Thyroid gland (tissue), 4 donors: ENCODE measurements around the gene FAM171A1.
"Not testable (repeated sequence)": the region's sequence is repeated elsewhere in the genome, so short reads cannot be mapped to it uniquely, and the experiment has no call there.

Source experiments
- POLR2A ChIP-seq, 2 donors: fragments of 450-650 bp; IDR thresholded peaks; one replicate each; pipeline ENCODE4 v1.6.1; 2017; ENCODE audit warnings: antibody characterized with exemption in 2 of 2, mild to moderate bottlenecking in 2 of 2, moderate library complexity in 1 of 2
- TF ChIP-seq, protein P1 (sequence below), 6 experiments: fragments of 200-600 bp in 3 of 6; fragments of 450-650 bp in 3 of 6; sonication (generic) in 3 of 6; IDR thresholded peaks; one replicate each; pipeline ENCODE4 v1.5.1; 2016 to 2019; ENCODE audit warnings: antibody characterized with exemption in 6 of 6, mild to moderate bottlenecking in 2 of 6, inconsistent platforms in 1 of 6, moderate library complexity in 1 of 6

DNA sequence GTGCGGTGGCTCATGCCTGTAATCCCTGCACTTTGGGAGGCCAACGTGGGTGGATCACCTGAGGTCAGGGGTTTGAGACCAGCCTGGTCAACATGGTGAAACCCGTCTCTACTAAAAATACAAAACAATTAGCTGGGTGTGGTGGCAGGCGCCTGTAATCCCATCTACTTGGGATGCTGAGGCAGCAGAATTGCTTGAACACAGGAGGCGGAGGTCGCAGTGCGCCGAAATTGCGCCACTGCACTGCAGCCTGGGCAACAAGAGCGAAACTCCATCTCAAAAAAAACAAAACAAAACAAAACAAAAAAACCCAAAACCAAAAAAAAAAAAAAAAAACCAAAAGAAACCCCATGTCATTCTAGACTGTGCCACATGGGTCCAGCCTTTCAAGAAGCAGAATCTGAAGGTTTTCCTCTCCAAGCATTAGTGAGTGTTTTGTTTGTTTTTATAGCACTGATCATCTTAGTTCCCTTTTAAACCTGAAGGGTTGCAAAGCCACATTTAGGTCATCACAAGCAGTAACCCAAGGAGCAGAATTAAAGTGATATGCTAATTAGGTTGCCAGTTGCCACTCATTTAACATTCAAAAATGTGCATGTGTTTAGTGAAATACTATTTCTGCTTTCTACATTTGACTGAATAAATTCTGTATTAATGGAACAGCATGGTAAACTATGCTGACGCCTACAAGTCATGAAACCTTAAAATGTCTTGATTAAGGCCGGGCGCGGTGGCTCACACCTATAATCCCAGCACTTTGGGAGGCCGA, 68.7 kb downstream of the FAM171A1 start:
- TF ChIP-seq, protein P1, sequence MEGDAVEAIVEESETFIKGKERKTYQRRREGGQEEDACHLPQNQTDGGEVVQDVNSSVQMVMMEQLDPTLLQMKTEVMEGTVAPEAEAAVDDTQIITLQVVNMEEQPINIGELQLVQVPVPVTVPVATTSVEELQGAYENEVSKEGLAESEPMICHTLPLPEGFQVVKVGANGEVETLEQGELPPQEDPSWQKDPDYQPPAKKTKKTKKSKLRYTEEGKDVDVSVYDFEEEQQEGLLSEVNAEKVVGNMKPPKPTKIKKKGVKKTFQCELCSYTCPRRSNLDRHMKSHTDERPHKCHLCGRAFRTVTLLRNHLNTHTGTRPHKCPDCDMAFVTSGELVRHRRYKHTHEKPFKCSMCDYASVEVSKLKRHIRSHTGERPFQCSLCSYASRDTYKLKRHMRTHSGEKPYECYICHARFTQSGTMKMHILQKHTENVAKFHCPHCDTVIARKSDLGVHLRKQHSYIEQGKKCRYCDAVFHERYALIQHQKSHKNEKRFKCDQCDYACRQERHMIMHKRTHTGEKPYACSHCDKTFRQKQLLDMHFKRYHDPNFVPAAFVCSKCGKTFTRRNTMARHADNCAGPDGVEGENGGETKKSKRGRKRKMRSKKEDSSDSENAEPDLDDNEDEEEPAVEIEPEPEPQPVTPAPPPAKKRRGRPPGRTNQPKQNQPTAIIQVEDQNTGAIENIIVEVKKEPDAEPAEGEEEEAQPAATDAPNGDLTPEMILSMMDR (IDR thresholded peaks at IDR 0.05): not testable (repeated sequence)
- TF ChIP-seq POLR2A (IDR thresholded peaks at IDR 0.05): not testable (repeated sequence)
